SK-N-SH treated with all-trans-retinoic acid at 6 μM for 48 hours (cell line): ENCODE results near the gene DNAH14.

Experiments
- ATAC-seq: fragments of 200-7000 bp; cut with Tn5 transposase; 3 replicates; pipeline ENCODE4 v1.9.1; 2020; ENCODE audit warnings: mild to moderate bottlenecking, moderate library complexity
- ARNTL ChIP-seq: fragments of 450-650 bp; formaldehyde crosslinking; IDR thresholded peaks from 2 replicates; pipeline ENCODE4 v1.5.0; 2020; ENCODE audit warnings: low read depth, mild to moderate bottlenecking, moderate library complexity, borderline replicate concordance
- BACH2 ChIP-seq: fragments of 250-450 bp; sonication (Bioruptor Pico); IDR thresholded peaks from 2 replicates; pipeline ENCODE4 v1.9.0; 2021; ENCODE audit warnings: mild to moderate bottlenecking, borderline replicate concordance
- CSDC2 ChIP-seq: fragments of 250-450 bp; sonication (Bioruptor Pico); IDR thresholded peaks from 2 replicates; pipeline ENCODE4 v1.5.0; 2020; ENCODE audit warnings: mild to moderate bottlenecking, moderate library complexity
- ESRRG ChIP-seq: fragments of 250-450 bp; sonication (Bioruptor Pico); IDR thresholded peaks from 2 replicates; pipeline ENCODE4 v1.6.1; 2021; ENCODE audit warnings: mild to moderate bottlenecking
- GLIS3 ChIP-seq: fragments of 250-450 bp; sonication (Bioruptor Pico); IDR thresholded peaks from 2 replicates; pipeline ENCODE4 v1.5.0; 2020; ENCODE audit warnings: mild to moderate bottlenecking, moderate library complexity
- ISL1 ChIP-seq: fragments of 250-450 bp; sonication (Bioruptor Pico); IDR thresholded peaks from 2 replicates; pipeline ENCODE4 v2.1.2; 2022; ENCODE audit warnings: mild to moderate bottlenecking, moderate library complexity
- OSR1 ChIP-seq: fragments of 250-450 bp; sonication (Bioruptor Pico); IDR thresholded peaks from 2 replicates; pipeline ENCODE4 v1.8.0; 2022; ENCODE audit warnings: moderate library complexity, mild to moderate bottlenecking, inconsistent platforms
- PPARA ChIP-seq: fragments of 250-450 bp; sonication (Bioruptor Pico); IDR thresholded peaks from 2 replicates; pipeline ENCODE4 v1.5.0; 2020; ENCODE audit warnings: mild to moderate bottlenecking, borderline replicate concordance
- TCF4 ChIP-seq: fragments of 250-450 bp; sonication (Bioruptor Pico); IDR thresholded peaks from 2 replicates; pipeline ENCODE4 v1.8.0; 2021; ENCODE audit warnings: mild to moderate bottlenecking, moderate library complexity, borderline replicate concordance
- TOX ChIP-seq: fragments of 250-450 bp; sonication (Bioruptor Pico); IDR thresholded peaks from 2 replicates; pipeline ENCODE4 v1.8.0; 2021; ENCODE audit warnings: mild to moderate bottlenecking, moderate library complexity, borderline replicate concordance
- ZC3H10 ChIP-seq: fragments of 250-450 bp; sonication (Bioruptor Pico); IDR thresholded peaks from 2 replicates; pipeline ENCODE4 v1.5.1; 2021; ENCODE audit warnings: mild to moderate bottlenecking, moderate library complexity
- ZFP3 ChIP-seq: fragments of 250-450 bp; sonication (Bioruptor Pico); IDR thresholded peaks from 2 replicates; pipeline ENCODE4 v1.5.0; 2020; ENCODE audit warnings: mild to moderate bottlenecking, moderate library complexity
- ZFP30 ChIP-seq: fragments of 450-650 bp; formaldehyde crosslinking; IDR thresholded peaks from 2 replicates; pipeline ENCODE4 v1.5.0; 2022; ENCODE audit warnings: mild to moderate bottlenecking, moderate library complexity
- ZNF565 ChIP-seq: fragments of 450-650 bp; formaldehyde crosslinking; conservative IDR thresholded peaks from 2 replicates; pipeline ENCODE4 v1.5.0; 2020; ENCODE audit warnings: low read depth, mild to moderate bottlenecking, moderate library complexity
- ZNF70 ChIP-seq: fragments of 450-650 bp; formaldehyde crosslinking; IDR thresholded peaks from 2 replicates; pipeline ENCODE4 v1.5.0; 2020; ENCODE audit warnings: mild to moderate bottlenecking, moderate library complexity
- ZNF8 ChIP-seq: fragments of 450-650 bp; formaldehyde crosslinking; IDR thresholded peaks from 2 replicates; pipeline ENCODE4 v1.5.0; 2020; ENCODE audit warnings: mild to moderate bottlenecking, moderate library complexity
- TF ChIP-seq, protein P1 (sequence below): fragments of 250-450 bp; sonication (Bioruptor Pico); IDR thresholded peaks from 2 replicates; pipeline ENCODE4 v1.5.0; 2020; ENCODE audit warnings: mild to moderate bottlenecking, moderate library complexity
- TF ChIP-seq, protein P2 (sequence below): fragments of 250-450 bp; sonication (Bioruptor Pico); IDR thresholded peaks from 2 replicates; pipeline ENCODE4 v1.5.1; 2020; ENCODE audit warnings: low read depth, mild to moderate bottlenecking, moderate library complexity
- TF ChIP-seq, protein P3 (sequence below): fragments of 250-450 bp; sonication (Bioruptor Pico); IDR thresholded peaks from 2 replicates; pipeline ENCODE4 v1.5.1; 2021; ENCODE audit warnings: mild to moderate bottlenecking, moderate library complexity
- TF ChIP-seq, protein P4 (sequence below): fragments of 250-450 bp; sonication (Bioruptor Pico); IDR thresholded peaks from 2 replicates; pipeline ENCODE4 v1.8.0; 2021; ENCODE audit warnings: low read depth, mild to moderate bottlenecking, moderate library complexity, borderline replicate concordance

Gene DNAH14

DNA sequence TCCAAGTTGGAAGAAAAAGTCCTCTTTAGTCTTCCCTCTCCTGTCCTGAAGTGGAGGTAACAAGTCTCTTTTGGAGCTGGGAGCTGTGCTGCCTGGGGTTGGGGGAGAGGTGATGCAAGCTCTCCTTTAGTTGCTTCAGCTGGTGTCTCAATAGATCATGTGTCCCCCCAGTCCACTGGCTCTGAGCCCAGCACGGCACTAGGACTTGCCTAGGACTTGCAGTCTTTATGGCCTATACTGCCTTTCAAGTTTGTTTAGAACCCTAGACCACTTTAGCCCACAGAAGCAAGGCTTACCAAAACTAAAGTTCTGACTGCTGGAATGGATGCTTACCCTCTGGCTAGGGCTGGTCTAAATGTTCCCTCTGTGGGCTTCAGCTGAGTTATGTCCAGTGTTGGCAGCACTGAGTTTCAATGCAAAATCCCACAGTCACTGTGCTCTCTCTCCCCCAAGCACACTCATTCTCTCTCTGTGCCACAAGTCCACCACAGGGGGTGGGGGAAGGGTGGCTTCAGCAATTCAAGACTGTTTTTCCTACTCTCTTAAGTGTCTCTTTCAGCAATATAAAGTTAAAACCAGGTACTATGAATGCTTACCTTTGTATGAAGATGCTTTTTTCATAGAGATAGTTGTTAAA is 185.0 kb downstream of the DNAH14 start:
- no peak for ATAC-seq
- TF ChIP-seq PPARA (CRISPR knock-in tag) (no peak), ARNTL (CRISPR knock-in tag) (no peak), ESRRG (no peak)
- TF ChIP-seq, protein P1, sequence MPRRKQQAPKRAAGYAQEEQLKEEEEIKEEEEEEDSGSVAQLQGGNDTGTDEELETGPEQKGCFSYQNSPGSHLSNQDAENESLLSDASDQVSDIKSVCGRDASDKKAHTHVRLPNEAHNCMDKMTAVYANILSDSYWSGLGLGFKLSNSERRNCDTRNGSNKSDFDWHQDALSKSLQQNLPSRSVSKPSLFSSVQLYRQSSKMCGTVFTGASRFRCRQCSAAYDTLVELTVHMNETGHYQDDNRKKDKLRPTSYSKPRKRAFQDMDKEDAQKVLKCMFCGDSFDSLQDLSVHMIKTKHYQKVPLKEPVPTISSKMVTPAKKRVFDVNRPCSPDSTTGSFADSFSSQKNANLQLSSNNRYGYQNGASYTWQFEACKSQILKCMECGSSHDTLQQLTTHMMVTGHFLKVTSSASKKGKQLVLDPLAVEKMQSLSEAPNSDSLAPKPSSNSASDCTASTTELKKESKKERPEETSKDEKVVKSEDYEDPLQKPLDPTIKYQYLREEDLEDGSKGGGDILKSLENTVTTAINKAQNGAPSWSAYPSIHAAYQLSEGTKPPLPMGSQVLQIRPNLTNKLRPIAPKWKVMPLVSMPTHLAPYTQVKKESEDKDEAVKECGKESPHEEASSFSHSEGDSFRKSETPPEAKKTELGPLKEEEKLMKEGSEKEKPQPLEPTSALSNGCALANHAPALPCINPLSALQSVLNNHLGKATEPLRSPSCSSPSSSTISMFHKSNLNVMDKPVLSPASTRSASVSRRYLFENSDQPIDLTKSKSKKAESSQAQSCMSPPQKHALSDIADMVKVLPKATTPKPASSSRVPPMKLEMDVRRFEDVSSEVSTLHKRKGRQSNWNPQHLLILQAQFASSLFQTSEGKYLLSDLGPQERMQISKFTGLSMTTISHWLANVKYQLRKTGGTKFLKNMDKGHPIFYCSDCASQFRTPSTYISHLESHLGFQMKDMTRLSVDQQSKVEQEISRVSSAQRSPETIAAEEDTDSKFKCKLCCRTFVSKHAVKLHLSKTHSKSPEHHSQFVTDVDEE (CRISPR knock-in tag): no peak

DNA sequence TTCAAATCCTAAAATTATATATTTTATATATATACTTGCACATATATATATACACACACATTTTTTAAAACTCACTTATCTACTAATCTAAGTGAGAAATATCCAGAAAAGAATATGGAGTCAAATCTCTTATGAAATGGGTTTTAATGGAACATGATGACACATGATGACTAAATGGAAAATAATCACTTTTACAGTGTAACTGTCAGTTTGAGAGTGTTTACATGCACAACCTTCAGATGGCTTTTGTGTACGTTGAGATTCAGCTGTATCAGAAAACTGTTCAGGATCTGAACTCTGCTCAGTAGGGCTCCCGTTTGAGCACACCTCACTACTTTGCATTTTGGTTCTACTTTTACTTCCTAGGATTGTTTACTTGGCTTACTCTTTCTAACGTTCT is 189.8 kb downstream of the DNAH14 start:
- TF ChIP-seq GLIS3 (CRISPR knock-in tag) (no peak), ARNTL (CRISPR knock-in tag) (no peak), ZFP3 (no peak), ZNF565 (no peak), CSDC2 (CRISPR knock-in tag) (no peak), ZNF70 (CRISPR knock-in tag) (no peak), ESRRG (no peak)
- TF ChIP-seq, protein P2, sequence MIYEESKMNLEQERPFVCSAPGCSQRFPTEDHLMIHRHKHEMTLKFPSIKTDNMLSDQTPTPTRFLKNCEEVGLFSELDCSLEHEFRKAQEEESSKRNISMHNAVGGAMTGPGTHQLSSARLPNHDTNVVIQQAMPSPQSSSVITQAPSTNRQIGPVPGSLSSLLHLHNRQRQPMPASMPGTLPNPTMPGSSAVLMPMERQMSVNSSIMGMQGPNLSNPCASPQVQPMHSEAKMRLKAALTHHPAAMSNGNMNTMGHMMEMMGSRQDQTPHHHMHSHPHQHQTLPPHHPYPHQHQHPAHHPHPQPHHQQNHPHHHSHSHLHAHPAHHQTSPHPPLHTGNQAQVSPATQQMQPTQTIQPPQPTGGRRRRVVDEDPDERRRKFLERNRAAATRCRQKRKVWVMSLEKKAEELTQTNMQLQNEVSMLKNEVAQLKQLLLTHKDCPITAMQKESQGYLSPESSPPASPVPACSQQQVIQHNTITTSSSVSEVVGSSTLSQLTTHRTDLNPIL: no peak
- no peak for ATAC-seq

DNA sequence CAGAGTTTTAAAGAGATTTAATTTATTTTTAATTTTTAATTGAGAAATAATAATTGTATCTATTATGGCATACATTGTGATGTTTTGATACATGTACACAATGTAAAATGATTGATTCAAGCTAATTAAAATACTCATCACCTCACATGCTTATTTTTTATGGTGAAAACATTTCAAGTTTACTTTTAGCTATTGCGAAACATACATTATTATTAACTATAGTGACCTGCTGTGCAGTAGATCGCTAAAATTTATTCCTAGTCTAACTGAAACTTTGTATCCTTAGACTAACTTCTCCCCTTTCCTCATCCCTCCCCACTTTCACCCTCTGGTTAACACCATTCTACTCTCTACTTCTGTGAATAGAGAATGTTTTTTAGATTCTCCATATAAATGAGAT is 191.6 kb downstream of the DNAH14 start:
- no peak for TF ChIP-seq TCF4 (CRISPR knock-in tag)
- no peak for TF ChIP-seq ISL1 (CRISPR knock-in tag)
- TF ChIP-seq ZNF70 (CRISPR knock-in tag): no peak
- TF ChIP-seq CSDC2 (CRISPR knock-in tag): no peak
- TF ChIP-seq PPARA (CRISPR knock-in tag): no peak
- TF ChIP-seq TOX: no peak
- TF ChIP-seq, protein P3, sequence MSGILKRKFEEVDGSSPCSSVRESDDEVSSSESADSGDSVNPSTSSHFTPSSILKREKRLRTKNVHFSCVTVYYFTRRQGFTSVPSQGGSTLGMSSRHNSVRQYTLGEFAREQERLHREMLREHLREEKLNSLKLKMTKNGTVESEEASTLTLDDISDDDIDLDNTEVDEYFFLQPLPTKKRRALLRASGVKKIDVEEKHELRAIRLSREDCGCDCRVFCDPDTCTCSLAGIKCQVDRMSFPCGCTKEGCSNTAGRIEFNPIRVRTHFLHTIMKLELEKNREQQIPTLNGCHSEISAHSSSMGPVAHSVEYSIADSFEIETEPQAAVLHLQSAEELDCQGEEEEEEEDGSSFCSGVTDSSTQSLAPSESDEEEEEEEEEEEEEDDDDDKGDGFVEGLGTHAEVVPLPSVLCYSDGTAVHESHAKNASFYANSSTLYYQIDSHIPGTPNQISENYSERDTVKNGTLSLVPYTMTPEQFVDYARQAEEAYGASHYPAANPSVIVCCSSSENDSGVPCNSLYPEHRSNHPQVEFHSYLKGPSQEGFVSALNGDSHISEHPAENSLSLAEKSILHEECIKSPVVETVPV (CRISPR knock-in tag): no peak
- ATAC-seq: no peak

DNA sequence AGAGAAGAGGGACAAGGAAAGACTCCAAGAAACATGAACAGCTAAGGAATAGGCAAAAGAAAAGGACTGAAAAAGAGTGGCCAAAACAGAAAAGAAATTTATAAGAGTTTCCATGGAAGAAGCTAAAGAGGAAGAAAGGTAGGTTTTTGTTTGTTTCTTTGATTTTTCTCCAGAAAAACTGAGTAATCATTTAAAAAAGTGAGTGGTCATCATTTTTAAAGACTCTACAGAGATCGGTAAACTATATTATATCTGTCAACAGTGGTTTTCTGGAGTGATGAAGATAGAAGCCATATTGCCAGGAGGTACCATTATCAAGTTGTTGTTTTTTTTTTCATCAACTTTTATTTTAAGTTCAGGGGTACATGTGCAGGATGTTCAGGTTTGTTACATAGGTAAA is 202.4 kb downstream of the DNAH14 start:
- ATAC-seq: no peak
- TF ChIP-seq TOX (no peak), GLIS3 (CRISPR knock-in tag) (no peak), OSR1 (no peak), ESRRG (no peak), BACH2 (CRISPR knock-in tag) (no peak), ZFP3 (no peak), ZFP30 (CRISPR knock-in tag) (no peak), ZNF8 (no peak), ZC3H10 (CRISPR knock-in tag) (no peak), TCF4 (CRISPR knock-in tag) (no peak), PPARA (CRISPR knock-in tag) (no peak), ISL1 (CRISPR knock-in tag) (no peak)
- TF ChIP-seq, protein P3 (CRISPR knock-in tag): no peak
- TF ChIP-seq, protein P4, sequence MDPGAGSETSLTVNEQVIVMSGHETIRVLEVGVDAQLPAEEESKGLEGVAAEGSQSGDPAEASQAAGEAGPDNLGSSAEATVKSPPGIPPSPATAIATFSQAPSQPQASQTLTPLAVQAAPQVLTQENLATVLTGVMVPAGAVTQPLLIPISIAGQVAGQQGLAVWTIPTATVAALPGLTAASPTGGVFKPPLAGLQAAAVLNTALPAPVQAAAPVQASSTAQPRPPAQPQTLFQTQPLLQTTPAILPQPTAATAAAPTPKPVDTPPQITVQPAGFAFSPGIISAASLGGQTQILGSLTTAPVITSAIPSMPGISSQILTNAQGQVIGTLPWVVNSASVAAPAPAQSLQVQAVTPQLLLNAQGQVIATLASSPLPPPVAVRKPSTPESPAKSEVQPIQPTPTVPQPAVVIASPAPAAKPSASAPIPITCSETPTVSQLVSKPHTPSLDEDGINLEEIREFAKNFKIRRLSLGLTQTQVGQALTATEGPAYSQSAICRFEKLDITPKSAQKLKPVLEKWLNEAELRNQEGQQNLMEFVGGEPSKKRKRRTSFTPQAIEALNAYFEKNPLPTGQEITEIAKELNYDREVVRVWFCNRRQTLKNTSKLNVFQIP (CRISPR knock-in tag): no peak
- TF ChIP-seq, protein P2: no peak
